ENCODE results near the gene DGCR2. TPM values are rescaled to one million over a fixed set of nuclear protein-coding genes. Genes with fewer than 3 reads are reported as not detected.
"Not testable (repeated sequence)": the region's sequence is repeated elsewhere in the genome, so short reads cannot be mapped to it uniquely, and the experiment has no call there.

Gene DGCR2
- total and polyA plus RNA-seq, 2 experiments from 2014 or later, result 18.5 to 83.0 TPM

- peaks cover 36% of the 10 kb centered on the region for H3K27me3 Mint-ChIP-seq (ENCODE audit: insufficient read depth, low read depth, poor library complexity)
- not testable (repeated sequence) for ATAC-seq; H3K79me2 ChIP-seq (replicated peaks; ENCODE audit: insufficient read depth); H3K9me3 Mint-ChIP-seq; H4K20me1 ChIP-seq (replicated peaks; ENCODE audit: insufficient read depth); H3K4me1 ChIP-seq (ENCODE audit: insufficient read depth); H3K4me2 ChIP-seq; H3K4me1 Mint-ChIP-seq; H3K36me3 ChIP-seq (ENCODE audit: insufficient read depth); H3K4me3 ChIP-seq; H3K36me3 Mint-ChIP-seq (ENCODE audit: low read depth); H3K9me2 ChIP-seq (ENCODE audit: insufficient read depth); H3K4me3 Mint-ChIP-seq; DNase-seq (ENCODE audit: low spot score); H3K27ac Mint-ChIP-seq; H3K27ac ChIP-seq (ENCODE audit: low read depth); H2AFZ ChIP-seq; H3F3A ChIP-seq (replicated peaks; ENCODE audit: low read depth)
- H3K27me3 ChIP-seq (ENCODE audit: insufficient read depth), result peaks cover 24% of the 10 kb centered on the region
Observed at GRCh38 chr22:19033568-19033905, 88.7 kb downstream of the DGCR2 start.

- H3F3A ChIP-seq (replicated peaks; ENCODE audit: low read depth); H3K79me2 ChIP-seq (replicated peaks; ENCODE audit: insufficient read depth); H3K27ac Mint-ChIP-seq; H3K4me2 ChIP-seq; H3K36me3 ChIP-seq (ENCODE audit: insufficient read depth); ATAC-seq; H3K9me3 Mint-ChIP-seq; H2AFZ ChIP-seq; DNase-seq (ENCODE audit: low spot score); H3K4me3 ChIP-seq; H3K9me2 ChIP-seq (ENCODE audit: insufficient read depth); H3K27ac ChIP-seq (ENCODE audit: low read depth); H3K36me3 Mint-ChIP-seq (ENCODE audit: low read depth); H4K20me1 ChIP-seq (replicated peaks; ENCODE audit: insufficient read depth); H3K4me1 Mint-ChIP-seq; H3K4me1 ChIP-seq (ENCODE audit: insufficient read depth); H3K4me3 Mint-ChIP-seq: not testable (repeated sequence)
- H3K27me3 ChIP-seq (ENCODE audit: insufficient read depth), result peaks cover 29% of the 10 kb centered on the region
- H3K27me3 Mint-ChIP-seq (ENCODE audit: insufficient read depth, low read depth, poor library complexity), result peaks cover 41% of the 10 kb centered on the region
Observed at GRCh38 chr22:19032898-19033567, 89.2 kb downstream of the DGCR2 start.

- not testable (repeated sequence) for H3K27ac Mint-ChIP-seq; H3K4me2 ChIP-seq; H3K36me3 ChIP-seq (ENCODE audit: insufficient read depth); H4K20me1 ChIP-seq (replicated peaks; ENCODE audit: insufficient read depth); DNase-seq (ENCODE audit: low spot score); H3K36me3 Mint-ChIP-seq (ENCODE audit: low read depth); H3K4me3 ChIP-seq; H3K27ac ChIP-seq (ENCODE audit: low read depth); H3K4me3 Mint-ChIP-seq; ATAC-seq; H3K79me2 ChIP-seq (replicated peaks; ENCODE audit: insufficient read depth); H3K4me1 ChIP-seq (ENCODE audit: insufficient read depth); H3K9me2 ChIP-seq (ENCODE audit: insufficient read depth); H3F3A ChIP-seq (replicated peaks; ENCODE audit: low read depth); H3K9me3 Mint-ChIP-seq; H2AFZ ChIP-seq; H3K4me1 Mint-ChIP-seq
- peaks cover 30% of the 10 kb centered on the region for H3K27me3 ChIP-seq (ENCODE audit: insufficient read depth)
- H3K27me3 Mint-ChIP-seq (ENCODE audit: insufficient read depth, low read depth, poor library complexity), result peaks cover 46% of the 10 kb centered on the region
Observed at GRCh38 chr22:19032156-19032785, 89.9 kb downstream of the DGCR2 start.

- H3K4me3 ChIP-seq; H2AFZ ChIP-seq; H3K79me2 ChIP-seq (replicated peaks; ENCODE audit: insufficient read depth); H3K4me3 Mint-ChIP-seq; DNase-seq (ENCODE audit: low spot score); H3K36me3 ChIP-seq (ENCODE audit: insufficient read depth); H3K4me1 ChIP-seq (ENCODE audit: insufficient read depth); H3K9me2 ChIP-seq (ENCODE audit: insufficient read depth); H3K27ac Mint-ChIP-seq; H3K4me2 ChIP-seq; H3F3A ChIP-seq (replicated peaks; ENCODE audit: low read depth); H3K36me3 Mint-ChIP-seq (ENCODE audit: low read depth); H3K4me1 Mint-ChIP-seq; ATAC-seq; H3K27ac ChIP-seq (ENCODE audit: low read depth); H3K9me3 Mint-ChIP-seq; H4K20me1 ChIP-seq (replicated peaks; ENCODE audit: insufficient read depth): not testable (repeated sequence)
- H3K27me3 ChIP-seq (ENCODE audit: insufficient read depth), result peaks cover 30% of the 10 kb centered on the region
- H3K27me3 Mint-ChIP-seq (ENCODE audit: insufficient read depth, low read depth, poor library complexity), result peaks cover 46% of the 10 kb centered on the region
Observed at GRCh38 chr22:19030889-19031252, 91.3 kb downstream of the DGCR2 start.

- not testable (repeated sequence) for H3K36me3 ChIP-seq (ENCODE audit: insufficient read depth); H3F3A ChIP-seq (replicated peaks; ENCODE audit: low read depth); DNase-seq (ENCODE audit: low spot score); H4K20me1 ChIP-seq (replicated peaks; ENCODE audit: insufficient read depth); H3K4me2 ChIP-seq; H3K27ac ChIP-seq (ENCODE audit: low read depth); H3K4me1 Mint-ChIP-seq; H3K9me3 Mint-ChIP-seq; H3K4me1 ChIP-seq (ENCODE audit: insufficient read depth); H3K9me2 ChIP-seq (ENCODE audit: insufficient read depth); H2AFZ ChIP-seq; H3K79me2 ChIP-seq (replicated peaks; ENCODE audit: insufficient read depth); H3K27ac Mint-ChIP-seq; H3K36me3 Mint-ChIP-seq (ENCODE audit: low read depth)
- peaks cover 43% of the 10 kb centered on the region for H3K27me3 Mint-ChIP-seq (ENCODE audit: insufficient read depth, low read depth, poor library complexity)
- H3K4me3 Mint-ChIP-seq, result peak overlapping the region; percentile 36; the same call in 1 of the 3 replicates
- peaks cover 30% of the 10 kb centered on the region for H3K27me3 ChIP-seq (ENCODE audit: insufficient read depth)
- peak; percentile 10; the same call in 2 of the 3 replicates for ATAC-seq
- peak overlapping the region; percentile 36; the same call in 1 of the 2 replicates for H3K4me3 ChIP-seq
Observed at GRCh38 chr22:19030226-19030888, 91.9 kb downstream of the DGCR2 start.

GRCh38 chr22:19029113-19030103, 92.8 kb downstream of the DGCR2 start:
- not testable (repeated sequence) for H3K9me2 ChIP-seq (ENCODE audit: insufficient read depth); H4K20me1 ChIP-seq (replicated peaks; ENCODE audit: insufficient read depth); H3K27ac ChIP-seq (ENCODE audit: low read depth); H3K4me1 ChIP-seq (ENCODE audit: insufficient read depth); H3K4me1 Mint-ChIP-seq; H3K27ac Mint-ChIP-seq; H2AFZ ChIP-seq; H3F3A ChIP-seq (replicated peaks; ENCODE audit: low read depth); H3K36me3 Mint-ChIP-seq (ENCODE audit: low read depth); H3K9me3 Mint-ChIP-seq; H3K79me2 ChIP-seq (replicated peaks; ENCODE audit: insufficient read depth); H3K36me3 ChIP-seq (ENCODE audit: insufficient read depth)
- Mint-ChIP-seq H3K4me3 (peak overlapping the region; percentile 38; the same call in 2 of the 3 replicates), H3K27me3 (ENCODE audit: insufficient read depth, low read depth, poor library complexity) (peaks cover 43% of the 10 kb centered on the region)
- peak overlapping the region; percentile 74 for H3K4me2 ChIP-seq
- H3K27me3 ChIP-seq (ENCODE audit: insufficient read depth), result peaks cover 30% of the 10 kb centered on the region
- DNase-seq (ENCODE audit: low spot score) (peak; percentile 58), ATAC-seq (peak; percentile 46)
- peak overlapping the region; percentile 49; the same call in 1 of the 2 replicates for H3K4me3 ChIP-seq

All from GM23338 (cell line).